ENCODE measurements around the gene TMBIM4. TPM values are rescaled to one million over a fixed set of nuclear protein-coding genes. Genes with fewer than 3 reads are reported as not detected.

Gene TMBIM4
- total and polyA plus RNA-seq, 4 donors, result 58.6 to 154 (median 102) TPM

DNA sequence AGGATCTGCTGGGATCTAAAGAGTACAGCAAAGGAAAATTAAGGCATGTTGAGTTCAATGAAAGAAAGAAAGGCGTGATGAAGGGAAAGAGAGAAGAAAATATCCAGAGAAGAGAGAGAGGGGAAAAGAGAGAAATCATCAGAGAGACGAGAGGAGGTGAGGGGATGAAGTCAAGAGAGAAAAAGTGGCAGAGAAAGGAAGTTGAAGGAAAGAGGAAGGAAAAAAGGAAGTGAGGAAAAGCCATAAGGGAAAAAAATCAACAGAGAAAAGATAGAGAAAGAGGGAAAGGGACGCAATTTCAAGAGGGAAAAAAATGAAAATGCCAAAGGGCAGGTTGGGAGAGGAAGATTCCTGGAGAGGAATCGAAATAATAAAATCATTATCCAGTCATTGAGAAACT lies 79.6 kb downstream of the TMBIM4 start:
- no peaks in the 10 kb centered on the region for H3K9me3 ChIP-seq (ENCODE audit: control insufficient read depth in 4 of 4, low read length in 3 of 4)
- no peaks in the 10 kb centered on the region for H3K36me3 ChIP-seq (ENCODE audit: control insufficient read depth in 4 of 4, insufficient read depth in 3 of 4, low read depth in 1 of 4, low read length in 3 of 4)
- H3K4me3 ChIP-seq (ENCODE audit: low read depth in 1 of 3, low read length in 3 of 3), result no peak overlapping the region
- H3K27ac ChIP-seq (ENCODE audit: low read depth in 1 of 2, low read length in 2 of 2), result no peak overlapping the region
- no peak for DNase-seq (ENCODE audit: low spot score)
- WGBS, result 62% methylated on average over 4 of the region's 4 CpGs
- no peak overlapping the region for H3K9ac ChIP-seq (ENCODE audit: low read depth in 1 of 2, low read length in 2 of 2)
- H3K4me1 ChIP-seq (ENCODE audit: control insufficient read depth in 4 of 4, insufficient read depth in 4 of 4, low read length in 3 of 4), result no peaks in the 10 kb centered on the region
- H3K27me3 ChIP-seq (ENCODE audit: control insufficient read depth in 4 of 4, insufficient read depth in 4 of 4, low read length in 3 of 4), result no peaks in the 10 kb centered on the region
- TF ChIP-seq JUND (IDR thresholded peaks at IDR 0.05) (no peak), SP1 (IDR thresholded peaks at IDR 0.05) (no peak), HNF4A (conservative IDR thresholded peaks at IDR 0.05) (no peak), FOXA2 (IDR thresholded peaks at IDR 0.05) (no peak), RXRA (IDR thresholded peaks at IDR 0.05) (no peak), HNF4G (IDR thresholded peaks at IDR 0.05) (no peak), YY1 (IDR thresholded peaks at IDR 0.05) (no peak), RAD21 (IDR thresholded peaks at IDR 0.05) (no peak), NR2F2 (IDR thresholded peaks at IDR 0.05) (no peak), FOXA1 (IDR thresholded peaks at IDR 0.05) (no peak), ZBTB33 (IDR thresholded peaks at IDR 0.05) (no peak), CTCF (IDR thresholded peaks at IDR 0.05; ENCODE audit: low read depth, low read length, missing input control) (no peak), TAF1 (conservative IDR thresholded peaks at IDR 0.05) (no peak), MAX (IDR thresholded peaks at IDR 0.05) (no peak), EGR1 (IDR thresholded peaks at IDR 0.05; ENCODE audit: low read depth in 2 of 2) (no peak), GABPA (IDR thresholded peaks at IDR 0.05 in 1 of 2, conservative IDR thresholded peaks at IDR 0.05 in 1 of 2) (no peak), REST (IDR thresholded peaks at IDR 0.05) (no peak)
- TF ChIP-seq, protein P1, sequence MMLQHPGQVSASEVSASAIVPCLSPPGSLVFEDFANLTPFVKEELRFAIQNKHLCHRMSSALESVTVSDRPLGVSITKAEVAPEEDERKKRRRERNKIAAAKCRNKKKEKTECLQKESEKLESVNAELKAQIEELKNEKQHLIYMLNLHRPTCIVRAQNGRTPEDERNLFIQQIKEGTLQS (IDR thresholded peaks at IDR 0.05), result no peak
